Thymus (tissue), 11 donors: ENCODE measurements around the gene MAJIN. TPM values are rescaled to one million over a fixed set of nuclear protein-coding genes. Genes with fewer than 3 reads are reported as not detected.
"Not testable (repeated sequence)": the region's sequence is repeated elsewhere in the genome, so short reads cannot be mapped to it uniquely, and the experiment has no call there.

Experiments
- DNase-seq, 9 donors: peaks; one replicate each; pipeline ENCODE4 v3.0.0-alpha.2; 2013; ENCODE audit warnings: low spot score in 9 of 9, low read depth in 6 of 9, missing footprints in 1 of 9
- H3K27ac ChIP-seq, 2 donors: one replicate each; pipeline ENCODE4 v1.5.1; 2013; ENCODE audit warnings: control low read depth in 1 of 2, low read depth in 1 of 2, low read length in 1 of 2, mild to moderate bottlenecking in 1 of 2, moderate library complexity in 1 of 2
- H3K27me3 ChIP-seq, 2 donors: one replicate each; pipeline ENCODE4 v1.5.1; 2013; ENCODE audit warnings: low read length in 1 of 2; ENCODE audit not compliant: control insufficient read depth in 2 of 2, insufficient read depth in 1 of 2
- H3K36me3 ChIP-seq, 2 donors: one replicate each; pipeline ENCODE4 v1.5.1; 2013; ENCODE audit warnings: low read length in 1 of 2, mild to moderate bottlenecking in 1 of 2, moderate library complexity in 1 of 2; ENCODE audit not compliant: control insufficient read depth in 2 of 2, insufficient read depth in 2 of 2
- H3K4me1 ChIP-seq, 2 donors: one replicate each; pipeline ENCODE4 v1.5.1; 2013; ENCODE audit warnings: low read length in 2 of 2; ENCODE audit not compliant: control insufficient read depth in 2 of 2, insufficient read depth in 2 of 2
- H3K4me3 ChIP-seq, 2 donors: one replicate each; pipeline ENCODE4 v1.5.1; 2013; ENCODE audit warnings: low read length in 2 of 2, control low read depth in 1 of 2, mild to moderate bottlenecking in 1 of 2
- H3K9me3 ChIP-seq, 2 donors: one replicate each; pipeline ENCODE4 v1.5.1; 2013; ENCODE audit warnings: low read length in 1 of 2, mild to moderate bottlenecking in 1 of 2; ENCODE audit not compliant: control insufficient read depth in 2 of 2, insufficient read depth in 1 of 2
- WGBS: extraction: QIAGEN DNeasy Blood & Tissue Kit; methylation state at CpG from one replicate; pipeline ENCODE4 v1.1.7; 2013; 5-methylcytosine and 5-hydroxymethylcytosine counted together
- polyA plus RNA-seq: library from polyadenylated mRNA; stranded (reverse); fragments of 200-250 nt; gene quantifications from one replicate; pipeline ENCODE4 v1.2.3, GENCODE V29; 2013
- total RNA-seq: library from RNA; stranded (reverse); fragments of 120-200 nt; gene quantifications from one replicate; pipeline ENCODE4 v1.2.4, GENCODE V29; 2013
- donor health status: healthy.

Gene MAJIN
- total and polyA plus RNA-seq, 2 donors: 0.14 to 0.50 TPM

- WGBS: 30% methylated on average over 9 of the region's 9 CpGs
- DNase-seq: peak in 2 of 9 donors; percentile 6 to 34
- no peak within 1 kb of the TSS for H3K27ac ChIP-seq
- H3K4me3 ChIP-seq: no peak within 1 kb of the TSS
- H3K36me3 ChIP-seq: no peaks in the 10 kb centered on the region
- peaks cover 0 to 7% of the 10 kb centered on the region in 2 donors for H3K27me3 ChIP-seq
- H3K4me1 ChIP-seq: no peaks in the 10 kb centered on the region
- H3K9me3 ChIP-seq: no peaks in the 10 kb centered on the region
These were observed 24.9 kb upstream of the MAJIN start, which contains the start of gene BATF2 for GRCh38 chr11:64996710-64997380. TSS of gene BATF2 (minus strand) at chr11:64996971. CDS start at chr11:64996914, 57 bp downstream.

GRCh38 chr11:64996327-64996709 lies 24.4 kb upstream of the MAJIN start:
- WGBS: 61% methylated on average over 11 of the region's 11 CpGs
- no peak overlapping the region for H3K4me3 ChIP-seq
- H3K27me3 ChIP-seq: peaks cover 0 to 7% of the 10 kb centered on the region in 2 donors
- H3K9me3 ChIP-seq: no peaks in the 10 kb centered on the region
- no peaks in the 10 kb centered on the region for H3K36me3 ChIP-seq
- DNase-seq: no peak
- no peaks in the 10 kb centered on the region for H3K4me1 ChIP-seq
- H3K27ac ChIP-seq: no peak overlapping the region

GRCh38 chr11:64994318-64994717 lies 22.4 kb upstream of the MAJIN start:
- DNase-seq: no peak
- Histone ChIP-seq H3K4me3 (no peak overlapping the region), H3K4me1 (no peaks in the 10 kb centered on the region), H3K27me3 (peaks cover 0 to 15% of the 10 kb centered on the region in 2 donors), H3K27ac (no peak overlapping the region), H3K9me3 (no peaks in the 10 kb centered on the region), H3K36me3 (no peaks in the 10 kb centered on the region)
- WGBS: 98% methylated on average over 7 of the region's 7 CpGs

DNA sequence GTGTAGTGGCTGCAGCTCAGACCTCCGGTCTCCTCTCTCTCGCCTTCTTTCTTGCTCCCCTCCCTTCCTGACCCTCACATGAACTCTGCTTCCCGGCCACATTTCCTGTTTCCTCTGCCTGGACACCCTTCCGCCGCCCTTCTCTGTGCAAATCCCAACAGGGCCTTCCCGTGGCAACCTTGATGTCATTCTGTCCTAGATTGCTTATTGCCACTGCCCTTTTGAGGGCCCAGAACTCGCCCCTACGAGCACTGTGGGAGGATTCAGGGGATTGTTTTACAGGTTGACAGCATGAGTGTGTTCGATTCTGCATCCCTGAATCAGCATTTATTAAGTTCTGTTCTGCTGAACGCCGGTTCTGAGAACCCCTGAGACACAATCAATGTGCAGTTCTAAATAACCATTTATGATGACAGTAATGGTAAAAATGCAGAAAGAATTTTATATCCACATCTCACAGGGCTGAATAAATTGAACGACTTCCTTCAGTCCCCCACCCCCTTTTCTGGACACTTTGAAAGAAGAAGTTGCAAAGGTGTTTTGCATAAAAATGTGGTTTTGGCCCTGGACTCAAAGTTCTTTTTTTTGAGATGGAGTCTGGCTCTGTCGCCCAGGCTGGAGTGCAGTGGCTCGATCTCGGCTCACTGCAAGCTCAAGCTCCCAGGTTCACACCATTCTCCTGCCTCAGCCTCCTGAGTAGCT lies 18.5 kb upstream of the MAJIN start:
- Histone ChIP-seq H3K27ac (no peak overlapping the region), H3K27me3 (peaks cover 0 to 13% of the 10 kb centered on the region in 2 donors), H3K36me3 (no peaks in the 10 kb centered on the region), H3K4me1 (no peaks in the 10 kb centered on the region), H3K4me3 (no peak overlapping the region), H3K9me3 (no peaks in the 10 kb centered on the region)
- WGBS: 44% methylated on average over 15 of the region's 15 CpGs
- DNase-seq: no peak

GRCh38 chr11:64989416-64989815 lies 17.5 kb upstream of the MAJIN start:
- no peak for DNase-seq
- Histone ChIP-seq H3K27ac (no peak overlapping the region), H3K9me3 (no peaks in the 10 kb centered on the region), H3K36me3 (no peaks in the 10 kb centered on the region), H3K4me1 (no peaks in the 10 kb centered on the region), H3K4me3 (no peak overlapping the region), H3K27me3 (peaks cover 0 to 13% of the 10 kb centered on the region in 2 donors)
- WGBS: 91% methylated on average over 13 of the region's 13 CpGs

DNA sequence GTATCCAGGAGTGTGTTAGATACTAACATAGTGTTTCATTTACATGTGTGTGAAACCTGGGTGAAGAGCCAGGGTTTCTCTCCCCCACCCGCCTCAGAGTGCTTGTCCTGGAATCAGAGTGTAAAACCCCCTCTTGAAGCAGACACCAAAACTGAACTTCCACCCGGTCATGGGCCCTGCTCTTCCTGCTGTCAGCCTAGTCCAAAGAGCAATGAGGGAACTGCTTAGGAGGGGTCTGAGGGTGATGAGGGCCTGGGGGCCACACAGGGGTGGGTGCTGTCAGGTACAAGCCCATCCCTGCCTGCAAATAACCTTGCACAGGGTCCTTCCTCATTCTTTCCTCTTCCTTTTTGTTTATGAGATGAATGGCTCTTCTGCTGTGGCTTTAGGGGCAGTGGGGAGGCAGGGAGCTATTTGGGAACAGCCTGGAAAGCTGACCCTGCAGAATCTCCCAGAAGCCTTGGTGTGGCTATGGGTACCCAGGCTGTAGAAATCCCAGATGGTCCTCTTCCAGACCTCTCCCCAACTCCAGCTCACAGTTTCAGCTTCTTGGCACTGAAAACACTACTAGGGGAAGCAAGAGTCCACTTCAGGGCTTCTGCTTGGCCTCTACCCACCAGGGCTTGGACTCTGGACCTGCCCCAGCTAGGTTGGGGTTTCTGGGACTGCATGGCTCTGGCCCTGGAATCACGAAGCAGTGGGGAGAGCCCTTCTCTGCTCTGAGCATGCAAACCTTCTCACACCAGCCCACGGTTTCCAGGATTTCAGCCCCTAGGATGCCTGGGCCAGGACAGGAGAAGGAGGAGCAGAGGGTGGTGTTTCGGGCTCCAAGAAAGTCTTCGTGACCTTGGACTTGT lies 16.3 kb upstream of the MAJIN start:
- Histone ChIP-seq H3K36me3 (no peaks in the 10 kb centered on the region), H3K4me1 (no peaks in the 10 kb centered on the region), H3K27me3 (peaks cover 0 to 13% of the 10 kb centered on the region in 2 donors), H3K4me3 (no peak overlapping the region), H3K9me3 (no peaks in the 10 kb centered on the region), H3K27ac (no peak overlapping the region)
- 93% methylated on average over 6 of the region's 6 CpGs for WGBS
- no peak for DNase-seq

DNA sequence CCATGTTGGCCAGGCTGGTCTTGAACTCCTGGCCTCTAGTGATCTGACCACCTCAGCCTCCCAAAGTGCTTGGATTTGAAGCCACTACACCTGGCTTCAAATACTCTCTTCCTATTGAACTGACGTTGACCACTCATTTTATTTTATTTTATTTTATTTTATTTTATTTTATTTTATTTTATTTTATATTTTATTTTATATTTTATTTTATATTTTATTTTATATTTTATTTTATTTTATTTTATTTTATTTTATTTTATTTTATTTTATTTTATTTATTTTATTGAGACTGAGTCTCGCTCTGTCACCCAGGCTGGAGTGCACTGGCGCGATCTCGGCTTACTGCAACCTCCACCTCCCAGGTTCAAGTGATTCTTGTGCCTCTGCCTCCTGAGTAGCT lies 11.4 kb upstream of the MAJIN start:
- H3K9me3 ChIP-seq, H3K4me3 ChIP-seq, H3K4me1 ChIP-seq, H3K36me3 ChIP-seq, H3K27ac ChIP-seq, H3K27me3 ChIP-seq, DNase-seq: not testable (repeated sequence)
- 91% methylated on average over 5 of the region's 5 CpGs for WGBS

DNA sequence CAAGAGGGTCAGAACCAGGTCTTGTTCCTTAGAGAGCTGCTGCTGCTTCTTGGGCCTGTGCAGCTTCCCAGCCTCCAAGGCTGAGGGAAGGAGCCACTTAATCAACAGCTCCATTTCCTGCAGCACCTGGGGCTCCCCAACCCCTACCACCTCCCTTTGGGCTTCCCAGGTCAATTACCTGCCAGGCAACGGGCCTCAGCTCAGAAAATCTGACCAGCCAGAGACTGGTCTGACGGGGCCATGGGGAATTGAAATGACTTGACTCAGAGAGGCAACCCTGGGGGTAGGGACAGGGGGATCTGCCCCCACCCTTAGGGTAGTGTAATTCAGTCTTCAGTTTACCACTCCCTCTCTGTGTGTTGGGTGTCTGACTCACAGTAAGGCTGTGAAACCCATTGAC lies 4.7 kb upstream of the MAJIN start:
- H3K4me1 ChIP-seq: peaks cover 3 to 7% of the 10 kb centered on the region in 2 donors
- H3K9me3 ChIP-seq: peaks cover 0 to 6% of the 10 kb centered on the region in 2 donors
- 83% methylated on average over 2 of the region's 2 CpGs for WGBS
- H3K4me3 ChIP-seq: no peak overlapping the region
- no peak overlapping the region for H3K27ac ChIP-seq
- H3K27me3 ChIP-seq: peaks cover under 1 to 15% of the 10 kb centered on the region in 2 donors
- DNase-seq: no peak
- no peaks in the 10 kb centered on the region for H3K36me3 ChIP-seq

- 87% methylated on average over 5 of the region's 5 CpGs for WGBS
These were observed 2.2 kb upstream of the MAJIN start for GRCh38 chr11:64974124-64974523.

More at GRCh38 chr11:64974124-64974523, 2.2 kb upstream of the MAJIN start:
- Histone ChIP-seq H3K4me3 (no peak overlapping the region), H3K4me1 (peaks cover 3 to 13% of the 10 kb centered on the region in 2 donors), H3K27ac (no peak overlapping the region), H3K36me3 (no peaks in the 10 kb centered on the region), H3K27me3 (peaks cover 3 to 35% of the 10 kb centered on the region in 2 donors), H3K9me3 (peaks cover 0 to 8% of the 10 kb centered on the region in 2 donors)
- no peak for DNase-seq
